Endometrial microvascular endothelial cells (primary cell): ENCODE results near the gene HSD17B13. TPM values are rescaled to one million over a fixed set of nuclear protein-coding genes. Genes with fewer than 3 reads are reported as not detected.
"Not testable (repeated sequence)": the region's sequence is repeated elsewhere in the genome, so short reads cannot be mapped to it uniquely, and the experiment has no call there.

Experiments used
- in situ Hi-C: cut with HindIII; loops from 2 replicates; pipeline ENCODE4 v1.10.0; 2017; ENCODE audit warnings: low sequenced_read_pairs, low pct_unique_long_range_greater_than_20kb; ENCODE audit errors: inconsistent ontology term
- total RNA-seq: library from RNA; depleted of rRNA; stranded (reverse); fragments of >200 nt; gene quantifications from one replicate; pipeline ENCODE4 v1.2.3, GENCODE V29; 2015; ENCODE audit errors: inconsistent ontology term

The HSD17B13 gene
- 0.09 TPM for total RNA-seq

DNA sequence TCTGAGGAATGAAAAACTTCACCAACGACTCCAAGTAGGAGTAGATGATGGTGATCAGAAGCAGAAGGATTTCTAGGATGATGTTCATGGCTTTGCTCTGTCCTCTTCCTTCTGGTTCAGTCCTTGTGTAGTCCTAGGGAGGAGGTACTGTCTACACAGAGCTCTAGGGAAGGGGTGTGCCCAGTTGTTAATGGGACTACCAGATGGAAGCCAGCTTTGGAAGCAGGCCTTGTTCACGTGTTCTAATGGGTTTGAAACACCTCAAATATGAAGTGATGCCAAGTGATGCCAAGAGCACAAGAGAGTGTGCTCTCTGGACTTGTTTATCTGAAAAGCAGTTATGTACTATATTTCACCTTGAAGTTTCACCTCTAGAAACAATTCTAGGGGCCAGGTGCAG is at the start of gene HSD17B13:
Gene HSD17B13, minus strand, starts transcription at position 129 of the 400 bp plus-strand sequence. Its CDS starts 41 bp downstream, at position 88.
- in situ Hi-C loops: no loop called here

DNA sequence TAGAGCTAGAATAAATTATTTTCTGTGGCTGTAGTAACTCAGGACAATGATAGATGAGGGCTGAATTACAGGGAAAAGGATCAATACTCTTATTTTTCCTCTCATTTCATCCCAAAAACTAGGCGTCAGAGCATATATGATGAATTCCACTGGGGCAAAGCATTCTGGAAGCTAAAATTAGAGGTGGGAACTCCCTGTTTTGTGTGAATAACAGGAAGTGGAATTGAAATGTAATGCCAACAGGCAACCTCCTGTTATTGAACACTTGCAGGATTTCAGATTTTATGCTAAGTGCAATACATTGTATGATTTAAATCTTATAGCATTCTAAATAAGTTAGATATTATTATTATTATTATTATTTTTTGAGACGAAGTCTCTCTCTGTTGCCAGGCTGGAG is 47.4 kb upstream of the HSD17B13 start:
- in situ Hi-C loops: no loop called here

- in situ Hi-C loops: no loop called here
Observed at GRCh38 chr4:87366521-87367162, 44.0 kb upstream of the HSD17B13 start.

GRCh38 chr4:87365348-87365747 is 42.7 kb upstream of the HSD17B13 start:
- in situ Hi-C loops: no loop called here

DNA sequence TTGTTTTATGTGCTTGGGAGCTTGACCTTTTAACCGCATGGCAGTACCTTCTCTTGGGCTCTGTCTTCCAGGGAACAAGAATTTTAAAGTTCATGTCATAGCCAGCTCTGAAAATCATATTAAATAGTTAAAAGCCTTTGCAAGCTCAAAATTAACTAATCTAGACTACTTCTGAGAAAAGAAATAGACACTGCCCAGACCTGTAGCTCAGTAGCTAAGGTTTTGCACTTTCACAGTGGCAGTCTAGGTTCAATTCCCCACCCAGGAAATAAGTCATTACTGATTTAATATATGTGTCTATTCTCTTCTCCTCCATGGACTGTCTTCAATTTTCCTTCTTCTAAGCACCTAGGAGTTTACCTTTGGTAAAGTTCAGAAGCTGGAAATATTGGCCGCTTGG is 40.9 kb upstream of the HSD17B13 start:
- in situ Hi-C loops: no loop called here

DNA sequence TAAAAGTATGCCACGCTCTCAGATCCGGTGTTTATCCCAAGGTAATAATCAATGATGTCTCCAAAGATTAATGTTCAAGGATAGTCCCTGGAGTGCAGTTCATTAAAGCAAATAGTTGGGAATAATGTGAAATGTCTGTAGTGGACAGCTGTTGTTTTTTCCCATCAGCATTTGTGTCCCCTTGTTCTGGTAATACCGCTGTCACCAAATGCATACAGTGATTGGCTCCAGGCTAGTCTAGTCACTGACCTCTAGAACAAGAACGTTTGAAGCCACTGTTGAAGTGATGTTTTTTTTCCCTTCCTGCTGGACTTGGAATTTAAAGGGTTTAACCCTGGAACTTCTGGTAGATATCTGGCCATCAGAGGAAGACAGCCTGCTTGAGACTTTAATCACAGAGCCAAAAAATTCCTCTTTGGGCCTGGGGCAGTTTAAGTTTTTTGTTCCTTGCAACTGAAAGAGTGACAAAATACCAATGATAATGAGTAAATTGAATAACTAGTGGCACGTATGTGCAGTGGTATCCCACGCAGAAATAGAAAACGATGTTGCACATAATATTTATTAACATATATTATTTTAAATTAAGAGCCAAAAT is 37.8 kb upstream of the HSD17B13 start:
- in situ Hi-C loops: no loop called here

GRCh38 chr4:87359258-87359657 is 36.6 kb upstream of the HSD17B13 start:
- in situ Hi-C loops: no loop called here

- in situ Hi-C loops: no loop called here
Observed at GRCh38 chr4:87356832-87357526, 34.3 kb upstream of the HSD17B13 start.

- in situ Hi-C loops: no loop called here
Observed at GRCh38 chr4:87354168-87355102, 31.8 kb upstream of the HSD17B13 start.

GRCh38 chr4:87353592-87353991 is 30.9 kb upstream of the HSD17B13 start:
- in situ Hi-C loops: no loop called here

DNA sequence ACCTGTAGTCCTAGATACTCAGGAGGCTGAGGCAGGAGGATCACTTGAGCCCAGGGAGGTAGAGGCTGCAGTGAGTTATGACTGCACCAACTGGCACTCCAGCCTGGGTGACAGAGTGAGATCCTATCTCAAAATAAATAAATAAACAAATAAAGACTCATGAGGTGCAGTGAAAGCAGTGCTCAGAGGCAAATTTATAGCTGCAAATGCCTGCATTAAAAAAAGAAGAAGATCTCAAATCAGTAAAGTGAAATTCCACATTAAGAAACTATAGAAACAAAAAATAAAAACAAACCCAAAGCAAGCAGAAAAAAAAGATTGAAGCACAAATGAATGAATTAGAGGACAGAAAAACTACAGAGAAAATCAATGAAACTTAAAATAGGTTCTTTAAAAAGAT is 22.5 kb upstream of the HSD17B13 start:
- in situ Hi-C loops: no loop called here

DNA sequence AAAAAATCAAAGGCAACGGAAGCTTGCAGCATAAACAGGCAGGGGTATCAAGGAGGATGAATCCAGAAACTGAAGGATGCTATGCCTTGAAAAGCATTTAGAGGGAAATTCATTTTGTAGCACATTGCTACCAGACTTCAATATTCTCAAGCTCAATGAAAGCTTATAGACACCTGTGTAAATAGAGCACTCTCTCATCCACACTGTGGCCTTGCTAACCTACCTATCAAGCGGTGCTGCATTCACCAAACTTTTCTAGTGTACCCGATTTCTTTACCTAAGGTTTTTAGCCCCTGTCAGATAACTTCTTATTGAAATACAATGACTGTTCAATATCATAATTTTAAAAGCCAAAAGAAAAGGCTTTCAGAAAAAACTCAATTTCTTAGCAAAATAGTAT is 20.2 kb upstream of the HSD17B13 start:
- in situ Hi-C loops: no loop called here

DNA sequence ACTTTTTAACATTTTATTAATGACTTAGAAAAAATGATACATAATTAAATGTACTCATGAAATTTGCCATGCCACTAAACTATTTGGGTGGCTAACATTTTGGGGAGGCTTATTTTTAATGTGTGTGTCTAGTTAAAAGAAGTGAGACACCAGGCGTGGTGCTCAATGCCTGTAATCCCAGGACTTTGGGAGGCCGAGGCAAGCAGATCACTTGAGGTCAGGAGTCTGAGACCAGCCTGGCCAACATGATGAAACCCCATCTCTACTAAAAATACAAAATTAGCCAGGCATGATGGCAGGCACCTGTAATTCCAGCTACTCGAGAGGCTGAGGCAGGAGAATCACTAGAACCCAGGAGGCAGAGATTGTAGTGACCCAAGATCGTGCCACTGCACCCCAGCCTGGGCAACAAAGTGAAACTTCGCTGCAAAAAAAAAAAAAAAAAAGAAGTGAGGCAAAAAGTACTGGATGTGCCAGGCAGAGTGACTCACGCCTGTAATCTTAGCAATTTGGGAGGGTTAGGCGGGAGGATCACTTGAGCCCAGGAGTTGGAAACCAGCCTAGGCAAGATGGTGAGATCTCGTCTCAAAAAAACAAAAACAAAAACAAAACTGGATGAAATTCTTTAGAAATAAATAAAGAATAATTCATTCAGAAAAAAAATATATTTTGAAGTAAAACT is 19.4 kb upstream of the HSD17B13 start:
- in situ Hi-C loops: not testable (repeated sequence)

GRCh38 chr4:87339440-87339839 is 16.8 kb upstream of the HSD17B13 start:
- in situ Hi-C loops: no loop called here

GRCh38 chr4:87337361-87337760 is 14.7 kb upstream of the HSD17B13 start:
- in situ Hi-C loops: no loop called here

GRCh38 chr4:87333267-87333666 is 10.6 kb upstream of the HSD17B13 start:
- in situ Hi-C loops: no loop called here

DNA sequence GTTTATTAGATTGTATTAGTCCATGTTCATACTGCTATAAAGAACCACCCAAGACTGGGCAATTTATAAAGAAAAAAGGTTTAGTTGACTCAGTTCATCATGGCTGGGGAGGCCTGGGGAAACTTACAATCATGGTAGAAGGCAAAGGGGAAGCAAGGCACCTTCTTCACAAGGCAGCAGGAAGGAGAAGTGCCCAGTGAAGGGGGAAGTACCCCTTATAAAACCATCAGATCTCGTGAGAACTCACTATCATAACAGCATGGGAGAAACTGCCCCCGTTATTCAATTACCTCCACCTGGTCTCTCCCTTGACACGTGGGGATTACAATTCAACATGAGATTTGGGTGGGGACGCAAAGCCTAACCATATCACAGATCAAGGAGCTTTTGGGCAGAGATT is 8.1 kb upstream of the HSD17B13 start:
- in situ Hi-C loops: no loop called here

GRCh38 chr4:87327136-87327535 is 4.5 kb upstream of the HSD17B13 start:
- in situ Hi-C loops: no loop called here

DNA sequence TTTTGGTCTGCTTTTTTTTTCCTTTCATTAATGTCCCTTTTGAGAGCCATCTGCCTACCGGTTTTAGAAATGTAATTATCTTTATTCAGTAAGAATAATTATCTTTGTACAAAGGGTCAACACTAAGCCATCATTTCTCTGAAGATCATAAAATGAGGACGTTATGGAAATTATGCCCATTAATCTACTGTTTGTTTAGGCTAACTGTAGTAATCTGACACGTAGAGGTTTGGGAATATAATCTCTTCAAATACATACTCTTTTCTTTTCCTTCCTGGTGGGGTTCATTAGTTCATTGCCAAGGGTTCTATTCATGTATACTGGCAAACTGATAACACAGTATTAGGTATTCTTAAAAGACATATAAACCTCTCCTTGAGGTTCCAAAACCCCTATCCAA is 3.8 kb upstream of the HSD17B13 start:
- in situ Hi-C loops: no loop called here
